OCI-LY7 (cell line): ENCODE measurements around the gene CAT. TPM values are rescaled to one million over a fixed set of nuclear protein-coding genes. Genes with fewer than 3 reads are reported as not detected.

ENCODE experiments used
- BruUV-seq: library from RNA; stranded (reverse); fragments of 400-500 nt; replicated peaks from 2 replicates; lab custom pipeline; 2021; lab: Mats Ljungman, UMichigan
- CTCF ChIA-PET: fragments of 300-600 bp; sonication (Branson Sonifier 250); formaldehyde crosslinking; loops from one replicate; lab custom pipeline; 2022; ENCODE audit warnings: antibody characterized with exemption; ENCODE audit not compliant: unreplicated experiment; lab: Charles Lee
- POLR2A ChIA-PET: fragments of 300-600 bp; sonication (Branson Sonifier 250); formaldehyde crosslinking; loops from one replicate; lab custom pipeline; 2022; ENCODE audit warnings: antibody characterized with exemption; lab: Charles Lee
- DNase-seq: peaks from one replicate; pipeline ENCODE4 v3.0.0-alpha.2; 2015; ENCODE audit warnings: low spot score
- H2AFZ ChIP-seq: fragments of 200-600 bp; sonication (generic), shearing (Covaris generic); 2 replicates; pipeline ENCODE4 v1.6.1; 2014; ENCODE audit warnings: mild to moderate bottlenecking, antibody characterized with exemption, low read length, moderate library complexity
- H3K27ac ChIP-seq: fragments of 200-600 bp; sonication (generic); 2 replicates; pipeline ENCODE4 v1.5.1; 2014; ENCODE audit warnings: mixed run types, low read depth, mild to moderate bottlenecking, moderate library complexity, low read length, inconsistent platforms; ENCODE audit not compliant: poor library complexity, severe bottlenecking
- H3K36me3 ChIP-seq: fragments of 200-600 bp; sonication (generic); 2 replicates; pipeline ENCODE4 v1.6.1; 2014; ENCODE audit warnings: mild to moderate bottlenecking, antibody characterized with exemption, low read length, moderate library complexity, mixed read lengths; ENCODE audit not compliant: insufficient read depth
- H3K4me1 ChIP-seq: fragments of 200-600 bp; sonication (generic); 2 replicates; pipeline ENCODE4 v1.5.1; 2014; ENCODE audit warnings: mild to moderate bottlenecking, low read length; ENCODE audit not compliant: insufficient read depth, poor library complexity, severe bottlenecking
- H3K4me2 ChIP-seq: fragments of 200-600 bp; sonication (generic); 2 replicates; pipeline ENCODE4 v1.6.1; 2014; ENCODE audit warnings: mild to moderate bottlenecking, low read length
- H3K4me3 ChIP-seq: fragments of 200-600 bp; sonication (generic); 2 replicates; pipeline ENCODE4 v1.5.1; 2014; ENCODE audit warnings: mild to moderate bottlenecking, low read depth, low read length; ENCODE audit not compliant: poor library complexity, severe bottlenecking
- H3K79me2 ChIP-seq: fragments of 200-600 bp; sonication (generic); 2 replicates; pipeline ENCODE4 v1.6.1; 2016; ENCODE audit warnings: low read depth, mild to moderate bottlenecking, low read length, moderate library complexity, mixed read lengths; ENCODE audit not compliant: insufficient read depth
- H3K9me2 ChIP-seq: fragments of 200-600 bp; sonication (generic); 2 replicates; pipeline ENCODE4 v1.6.1; 2016; ENCODE audit warnings: mild to moderate bottlenecking, low read length, mixed read lengths; ENCODE audit not compliant: insufficient read depth
- H3K9me3 ChIP-seq: fragments of 200-600 bp; sonication (generic); 2 replicates; pipeline ENCODE4 v1.6.1; 2014; ENCODE audit warnings: mild to moderate bottlenecking, mixed run types, low read length, mixed read lengths
- H4K20me1 ChIP-seq: fragments of 200-600 bp; sonication (generic); 2 replicates; pipeline ENCODE4 v1.6.1; 2014; ENCODE audit warnings: mild to moderate bottlenecking, antibody characterized with exemption, low read length, moderate library complexity, mixed read lengths; ENCODE audit not compliant: insufficient read depth
- CTCF ChIP-seq: fragments of 200-600 bp; sonication (generic); conservative IDR thresholded peaks from 2 replicates; pipeline ENCODE4 v1.5.1; 2014; ENCODE audit warnings: mild to moderate bottlenecking, antibody characterized with exemption, low read length, moderate library complexity, mixed read lengths
- EZH2phosphoT487 ChIP-seq: fragments of 200-600 bp; sonication (generic); IDR thresholded peaks from 2 replicates; pipeline ENCODE4 v1.6.1; 2018; ENCODE audit warnings: low read depth, borderline replicate concordance, mild to moderate bottlenecking, mixed run types, antibody characterized with exemption, low read length, moderate library complexity, mixed read lengths
- intact Hi-C: fragments of 100-400 bp; cut with micrococcal nuclease; formaldehyde crosslinking; loops from one replicate; pipeline ENCODE4 v1.10.0; 2022; ENCODE audit not compliant: unreplicated experiment
- total RNA-seq, 2 experiments: library from RNA; depleted of rRNA in 1 of 2; stranded (reverse); fragments of >200 nt in 1 of 2; shearing (Covaris generic) in 1 of 2; gene quantifications; 2 replicates each; pipeline ENCODE4 v1.2.3, GENCODE V29; 2014 to 2022

CAT gene
- total RNA-seq, 2 experiments from 2014 or later = 46.6 to 47.8 TPM

- no peak for TF ChIP-seq EZH2phosphoT487
- TF ChIP-seq CTCF = no peak
- DNase-seq = no peak
- Histone ChIP-seq H3K79me2 (no peaks in the 10 kb centered on the region), H3K36me3 (peaks cover 97% of the 10 kb centered on the region), H4K20me1 (no peaks in the 10 kb centered on the region), H3K4me3 (no peak overlapping the region), H3K4me1 (no peaks in the 10 kb centered on the region), H2AFZ (no peak overlapping the region), H3K4me2 (no peak overlapping the region), H3K27ac (no peak overlapping the region), H3K9me3 (peaks cover 25% of the 10 kb centered on the region; the same call in 1 of the 2 replicates), H3K9me2 (no peaks in the 10 kb centered on the region)
- ChIA-PET CTCF (no interaction called here), POLR2A (no interaction called here)
- intact Hi-C loops = no loop called here
- BruUV-seq = no TSS peak
Observed at GRCh38 chr11:34464591-34465051, 25.9 kb downstream of the CAT start.

- no peak for TF ChIP-seq CTCF
- no peak for TF ChIP-seq EZH2phosphoT487
- DNase-seq = no peak
- Histone ChIP-seq H3K9me3 (peaks cover 25% of the 10 kb centered on the region; the same call in 1 of the 2 replicates), H3K27ac (no peak overlapping the region), H3K4me1 (no peaks in the 10 kb centered on the region), H4K20me1 (no peaks in the 10 kb centered on the region), H3K36me3 (peaks cover 96% of the 10 kb centered on the region), H2AFZ (no peak overlapping the region), H3K79me2 (no peaks in the 10 kb centered on the region), H3K9me2 (no peaks in the 10 kb centered on the region), H3K4me2 (no peak overlapping the region), H3K4me3 (no peak overlapping the region)
- no TSS peak for BruUV-seq
- CTCF ChIA-PET = no interaction called here
- intact Hi-C loops = no loop called here
- POLR2A ChIA-PET = no interaction called here
Observed at GRCh38 chr11:34466802-34467488, 28.2 kb downstream of the CAT start.
